NCI-H2107 (cell line): Measurements from ENCODE around the gene PCCA.
"Not testable (repeated sequence)": the region's sequence is repeated elsewhere in the genome, so short reads cannot be mapped to it uniquely, and the experiment has no call there.

Source experiments
- DNase-seq: peaks from one replicate; lab custom pipeline; 2025; lab: John Stamatoyannopoulos, UW

Gene PCCA

DNA sequence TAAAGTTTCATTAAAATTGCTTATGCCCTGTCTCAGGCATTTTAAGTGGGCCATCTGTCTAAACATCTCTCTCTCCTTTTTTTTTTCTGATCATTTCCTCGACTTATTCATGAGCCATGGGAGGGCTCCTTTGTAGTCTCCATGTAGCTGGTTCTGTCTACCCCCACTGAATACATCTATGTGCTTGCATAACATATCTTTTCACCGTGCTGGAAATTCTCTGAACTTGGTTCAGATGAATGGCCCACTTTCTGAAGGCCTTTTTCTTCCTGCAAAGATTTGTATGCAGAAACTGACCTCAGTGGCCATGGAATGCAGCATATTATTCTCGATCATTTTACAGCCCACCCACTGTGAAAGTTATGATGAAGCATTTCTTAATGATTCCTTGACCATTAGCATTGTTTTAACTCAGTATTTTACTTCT lies 274.4 kb downstream of the PCCA start:
- DNase-seq: no peak

DNA sequence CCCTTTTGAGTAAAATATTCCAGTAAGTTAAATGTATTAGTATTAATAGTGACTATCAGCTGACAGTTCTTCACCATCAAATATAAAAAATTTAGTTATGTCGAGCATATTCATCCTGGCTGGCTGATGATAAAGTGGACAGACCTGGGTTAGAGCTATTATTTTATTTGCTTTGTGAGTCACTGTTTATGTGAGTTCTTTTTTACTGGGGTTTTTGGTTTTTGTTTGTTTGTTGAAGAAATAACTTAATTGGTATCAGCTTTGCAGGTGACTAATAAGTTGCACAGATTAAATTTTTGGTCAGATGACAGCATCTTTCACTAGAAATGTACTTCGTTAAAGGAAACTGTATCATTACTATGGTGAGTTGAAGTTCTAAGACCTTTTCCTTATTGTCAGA lies 275.0 kb downstream of the PCCA start:
- DNase-seq: no peak

DNA sequence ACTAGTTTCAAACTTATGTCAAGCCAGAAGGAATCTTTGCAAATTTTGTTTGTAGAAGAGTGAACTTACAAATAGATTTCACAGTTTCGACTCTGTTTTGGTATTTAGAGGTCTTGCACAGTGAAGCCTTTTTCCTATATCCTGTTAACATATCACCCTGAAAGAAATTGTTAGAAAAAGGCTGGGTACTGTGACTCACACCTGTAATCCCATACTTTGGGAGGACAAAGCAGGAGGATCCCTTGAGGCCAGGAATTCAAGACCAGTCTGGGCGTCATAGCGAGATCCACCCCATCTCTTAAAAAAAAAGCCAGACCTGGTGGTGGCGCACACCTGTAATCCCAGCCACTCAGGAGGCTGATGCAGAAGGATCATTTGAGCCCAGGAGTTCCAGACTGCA lies 275.7 kb downstream of the PCCA start:
- no peak for DNase-seq

DNA sequence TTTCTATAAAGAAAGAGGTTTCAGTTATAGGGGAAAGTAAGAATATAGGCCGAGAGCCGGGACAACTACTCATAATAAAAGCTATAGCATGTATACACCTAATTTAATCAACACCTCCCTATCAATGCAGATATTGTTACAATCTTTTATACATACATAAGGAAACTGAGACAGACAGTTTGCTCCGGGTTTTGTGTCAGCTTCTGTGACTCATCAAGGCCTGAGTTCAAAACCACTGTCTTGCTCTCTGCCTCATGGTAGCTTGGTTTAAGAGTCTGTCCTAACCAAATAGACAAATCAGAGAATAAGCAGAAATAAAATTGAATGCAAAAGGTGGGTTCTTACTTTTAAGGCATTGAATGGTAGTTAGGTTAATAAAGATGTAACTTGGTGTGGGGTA lies 276.8 kb downstream of the PCCA start:
- DNase-seq: no peak

DNA sequence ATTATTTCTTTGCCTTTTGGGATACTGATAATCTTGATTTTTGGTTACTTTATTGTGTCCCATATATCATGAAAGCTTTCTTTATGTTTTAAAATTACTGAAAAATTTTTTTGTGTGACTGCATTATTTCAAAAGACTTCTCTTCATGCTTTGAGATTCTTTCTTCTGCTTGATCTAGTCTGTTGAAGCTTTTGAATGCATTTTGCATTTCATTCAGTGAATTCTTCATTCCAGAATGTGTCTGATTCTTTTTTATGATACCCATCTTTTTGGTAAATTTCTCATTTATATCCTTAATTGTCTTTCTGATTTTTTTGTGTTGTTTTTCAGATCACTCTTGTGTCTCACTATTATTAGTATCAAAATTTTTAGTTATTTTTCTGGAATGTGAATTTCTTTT lies 289.6 kb downstream of the PCCA start:
- DNase-seq: no peak

DNA sequence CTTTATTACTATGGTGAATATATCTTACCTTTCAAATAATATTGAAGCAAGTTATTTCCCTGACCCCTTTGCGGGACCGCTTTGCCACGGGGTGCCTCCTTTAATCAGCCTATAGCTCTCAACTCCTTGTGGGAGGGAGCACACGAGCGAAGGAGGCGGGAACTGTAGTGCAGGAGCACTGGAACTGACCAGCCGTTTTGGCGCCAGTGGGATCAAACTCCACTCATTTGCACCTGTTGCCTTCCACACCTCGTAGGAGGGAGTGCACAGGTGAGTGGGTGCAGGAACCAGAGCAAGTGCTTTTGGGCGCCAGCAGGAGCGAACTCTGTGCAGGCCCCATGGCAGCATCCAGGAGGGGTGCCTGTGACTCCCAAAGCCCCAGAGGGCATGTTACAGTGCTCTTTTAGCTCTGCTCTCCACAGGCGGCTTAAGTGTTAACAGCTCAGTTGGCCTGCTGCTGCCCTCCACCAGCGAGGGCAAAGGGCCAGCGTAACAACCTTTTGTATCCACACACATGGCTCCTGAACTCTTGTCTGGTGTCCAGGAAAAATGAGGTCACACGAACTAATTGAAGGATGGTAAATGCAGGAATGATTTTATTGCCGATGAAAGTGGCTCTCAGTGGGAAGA lies 292.8 kb downstream of the PCCA start:
- no peak for DNase-seq

DNA sequence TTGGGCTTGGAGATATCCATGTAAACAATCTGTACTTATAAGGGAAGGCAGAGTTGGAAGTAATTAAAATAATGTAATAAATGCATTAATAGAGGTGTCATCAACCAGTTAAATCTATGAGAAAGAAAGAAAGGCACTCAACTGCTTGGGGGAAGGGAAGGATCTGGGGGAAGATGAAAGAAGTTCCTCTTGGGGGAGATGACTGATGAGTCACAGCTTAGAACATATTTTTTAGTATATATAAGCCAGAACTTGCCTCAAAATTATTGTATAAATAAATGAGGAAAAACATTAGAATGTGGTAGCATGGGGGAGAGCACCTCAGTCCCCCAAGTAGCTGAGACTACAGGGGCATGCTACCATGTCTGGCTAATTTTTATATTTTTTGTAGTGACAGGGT lies 293.9 kb downstream of the PCCA start:
- no peak for DNase-seq

DNA sequence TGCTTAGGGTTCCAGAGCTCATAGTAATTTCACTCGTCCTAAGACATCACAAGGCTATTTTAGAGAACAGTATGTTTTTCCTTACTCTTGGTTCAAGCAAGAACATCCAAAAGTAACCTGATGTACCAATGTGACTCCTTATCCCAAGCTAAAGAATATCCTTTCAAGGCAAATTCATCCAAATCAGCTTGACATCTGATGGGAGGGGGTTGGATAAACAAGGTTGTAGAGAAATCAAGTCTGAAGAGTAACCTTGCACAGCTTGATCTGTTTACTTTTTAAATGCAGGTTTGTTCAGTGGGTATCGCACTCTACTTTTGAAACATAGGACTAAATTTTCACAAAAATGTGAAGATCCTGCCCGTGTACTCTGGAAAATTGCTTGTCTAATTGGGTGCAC lies 298.5 kb downstream of the PCCA start:
- DNase-seq: no peak

DNA sequence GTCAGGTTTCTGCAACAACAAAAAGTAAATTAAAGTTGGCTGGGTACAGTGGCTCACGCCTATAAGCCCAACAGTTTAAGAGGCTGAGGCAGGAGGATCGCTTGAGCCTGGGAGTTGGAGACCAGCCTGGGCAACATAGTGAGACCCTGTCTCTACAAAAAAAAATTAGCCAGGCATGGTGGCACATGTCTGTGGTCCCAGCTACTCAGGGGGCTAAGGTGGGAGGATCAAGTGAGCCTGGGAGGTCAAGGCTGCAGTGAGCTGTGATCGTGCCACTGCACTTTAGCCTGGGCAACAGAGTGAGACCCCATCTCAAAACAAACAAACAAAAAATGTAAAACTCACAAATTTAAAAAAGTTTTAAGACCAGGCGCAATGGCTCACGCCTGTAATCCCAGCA lies 299.3 kb downstream of the PCCA start:
- DNase-seq: not testable (repeated sequence)

DNA sequence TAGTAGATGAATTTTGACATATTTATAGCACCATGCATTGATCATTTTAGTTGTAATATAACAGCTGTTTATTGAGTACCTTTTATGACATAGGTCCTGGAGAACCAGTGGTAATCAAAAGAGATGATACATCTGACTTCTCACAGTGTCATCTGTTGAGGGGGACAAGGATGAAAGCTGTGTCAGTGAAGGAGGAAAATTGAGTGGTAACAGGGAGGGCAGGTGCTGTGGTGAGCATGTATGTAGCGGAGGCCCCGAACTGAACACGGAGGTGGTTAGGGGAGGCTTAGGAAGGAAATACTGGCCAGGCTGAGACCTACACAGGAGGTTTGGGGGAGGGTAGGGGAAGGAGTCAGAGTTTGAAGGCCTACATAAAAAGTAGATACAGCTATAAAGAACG lies 300.0 kb downstream of the PCCA start:
- DNase-seq: no peak

DNA sequence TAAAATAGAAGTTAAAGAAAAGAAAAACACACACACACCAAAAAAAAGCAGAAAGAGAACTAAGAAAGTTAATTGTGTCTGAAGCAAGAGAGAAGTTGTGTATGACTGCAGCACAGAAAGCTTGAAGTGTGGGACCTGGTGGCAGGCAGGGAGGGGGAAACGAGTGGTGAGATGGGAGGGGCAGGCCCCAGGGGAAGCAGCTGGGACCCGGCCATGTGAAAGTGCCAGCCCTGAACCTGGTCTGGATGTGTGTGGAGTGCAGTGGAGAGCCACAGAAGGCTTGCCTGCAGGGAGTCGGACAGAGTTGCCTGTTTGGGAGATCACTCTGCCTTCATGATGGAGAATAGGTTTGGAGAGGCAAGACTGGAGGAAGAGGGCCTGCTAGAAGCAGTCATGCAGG lies 300.7 kb downstream of the PCCA start:
- no peak for DNase-seq

DNA sequence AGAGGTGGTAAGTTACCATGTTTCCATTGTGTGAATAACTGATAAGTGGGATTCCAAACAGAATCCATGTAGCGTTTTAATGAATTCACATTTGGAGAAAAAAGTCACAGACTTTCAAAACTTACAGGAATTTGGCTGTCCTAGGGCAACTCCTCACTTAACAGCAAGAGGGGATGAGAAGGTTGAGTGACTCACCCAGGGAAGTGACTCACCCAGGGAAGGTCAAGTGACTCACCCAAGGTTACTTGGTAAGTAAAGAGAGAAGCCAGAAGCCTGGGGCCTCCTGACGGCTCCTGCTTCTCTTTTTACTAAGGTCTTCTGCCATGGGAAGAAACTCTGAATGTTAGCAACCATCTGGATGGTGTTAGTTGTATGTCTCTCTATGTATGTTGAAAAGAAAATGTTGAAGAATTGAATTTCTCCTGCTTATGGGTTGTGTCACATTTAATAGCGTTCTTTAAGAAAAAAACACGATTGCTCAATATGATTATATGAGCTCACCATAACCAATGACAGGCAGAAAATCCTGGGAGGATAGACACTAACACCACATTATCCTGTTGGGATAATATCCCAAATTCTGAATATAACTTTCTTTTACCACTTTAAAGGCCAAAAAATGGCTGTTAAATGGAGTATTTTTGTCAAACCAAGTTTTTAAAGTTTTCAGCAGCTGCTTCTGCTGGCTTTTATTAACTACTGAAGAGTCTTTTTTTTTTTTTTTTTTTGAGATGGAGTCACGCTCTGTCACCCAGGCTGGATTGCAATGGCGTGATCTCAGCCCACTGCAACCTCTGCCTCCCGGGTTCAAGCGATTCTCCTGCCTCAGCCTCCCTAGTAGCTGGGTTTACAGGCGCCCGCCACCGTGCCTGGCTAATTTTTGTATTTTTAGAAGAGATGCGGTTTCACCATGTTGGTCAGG lies 304.1 kb downstream of the PCCA start:
- DNase-seq: no peak

DNA sequence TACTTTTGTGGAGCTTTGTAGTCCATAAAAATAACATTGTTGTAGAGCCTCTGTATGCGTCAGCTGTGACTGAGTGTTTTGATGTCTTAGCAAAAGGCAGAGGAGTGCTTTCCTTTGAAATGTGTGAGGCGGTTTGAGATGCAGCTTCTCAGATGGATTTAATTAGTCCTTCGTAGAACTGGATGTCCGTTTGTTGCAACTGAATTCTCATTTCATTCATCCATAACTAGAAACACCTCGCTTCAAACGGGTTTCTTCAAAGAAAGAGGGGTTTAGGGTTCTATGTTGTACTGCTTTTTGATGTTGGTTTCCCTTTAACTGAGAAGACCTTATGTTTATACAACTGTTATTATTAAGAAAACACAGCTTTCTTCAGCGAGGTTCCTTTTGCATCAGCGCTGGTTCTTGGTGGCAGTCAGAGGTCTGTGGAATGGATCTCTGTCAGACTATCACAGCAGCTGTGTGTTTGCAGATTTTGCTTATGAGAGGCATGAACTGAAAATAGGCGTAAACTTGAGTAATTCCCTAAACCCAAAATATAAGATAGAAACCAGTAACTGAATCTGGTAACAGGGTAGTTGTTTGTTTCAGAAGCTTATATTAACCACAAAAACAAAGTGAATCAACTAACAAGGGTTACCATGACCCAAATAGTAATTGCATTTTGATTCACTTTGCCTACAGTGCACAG lies 305.3 kb downstream of the PCCA start:
- no peak for DNase-seq

DNA sequence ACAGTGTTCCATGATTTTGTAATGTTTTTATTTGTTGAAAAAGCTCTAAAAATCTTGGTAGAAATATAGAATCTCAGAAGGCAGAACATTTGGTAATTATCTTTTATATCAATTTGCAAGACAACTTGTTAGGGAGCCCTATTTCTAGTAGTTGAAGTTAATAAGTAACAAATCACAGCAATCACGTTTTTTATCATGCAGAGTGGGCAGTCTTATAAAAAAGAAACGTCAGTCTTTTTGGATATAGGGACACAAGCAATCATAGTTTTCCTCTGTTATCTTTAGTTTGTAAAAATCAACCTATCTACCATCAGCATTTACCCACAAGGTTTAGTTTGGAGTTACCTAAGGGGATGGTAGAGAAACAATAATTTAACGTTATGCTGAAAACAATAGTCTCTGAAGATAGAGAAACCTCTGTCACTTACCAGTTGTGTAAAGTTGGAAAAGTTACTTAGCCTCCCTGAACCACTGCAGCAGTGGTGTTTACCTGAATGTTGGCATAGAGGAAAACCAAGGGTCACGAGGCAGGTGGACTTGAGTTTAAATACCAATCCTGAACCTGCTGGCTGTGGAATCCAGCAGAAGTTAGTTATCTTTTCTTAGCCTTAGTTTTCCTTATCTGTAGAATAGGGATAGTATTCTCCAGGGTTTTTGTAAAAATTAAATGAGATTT lies 306.9 kb downstream of the PCCA start:
- no peak for DNase-seq

DNA sequence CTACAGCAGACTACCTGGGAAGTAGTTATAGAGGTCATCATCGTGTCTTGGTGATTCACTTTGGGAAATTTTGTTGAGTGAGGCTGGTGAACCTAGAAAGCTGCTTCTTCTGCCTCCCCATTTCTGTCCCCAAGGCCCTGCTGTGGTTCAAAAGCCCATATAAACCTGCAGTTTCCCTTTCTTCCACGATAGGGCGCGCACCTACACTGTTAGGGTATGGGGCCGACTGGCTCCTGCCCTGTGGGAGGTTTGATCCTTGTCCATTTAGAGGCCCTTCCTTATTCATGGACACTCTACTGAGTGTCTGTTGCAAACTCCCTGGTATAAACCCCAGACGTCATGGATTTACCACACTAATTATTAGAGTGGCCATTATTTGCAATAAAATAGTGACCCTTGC lies 307.9 kb downstream of the PCCA start:
- DNase-seq: no peak

DNA sequence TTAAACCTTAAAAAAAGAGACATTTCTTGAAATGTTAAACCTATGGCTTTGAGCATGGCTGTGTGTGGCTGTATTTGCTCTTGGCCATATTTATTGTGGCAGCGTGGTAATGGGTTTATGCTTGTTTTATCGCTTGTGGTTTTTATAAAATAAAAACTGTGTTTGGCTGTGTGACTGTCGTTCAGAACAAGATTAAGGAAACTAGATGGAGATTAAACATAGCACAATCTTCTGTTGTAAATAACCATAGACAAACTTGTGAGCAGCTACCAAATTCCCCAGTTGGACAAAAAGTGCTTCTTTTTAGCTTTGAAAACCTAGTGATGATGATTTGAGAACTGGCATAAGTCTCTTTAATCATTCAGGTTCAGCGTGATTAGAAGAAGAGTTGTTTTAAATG lies 308.7 kb downstream of the PCCA start:
- no peak for DNase-seq

DNA sequence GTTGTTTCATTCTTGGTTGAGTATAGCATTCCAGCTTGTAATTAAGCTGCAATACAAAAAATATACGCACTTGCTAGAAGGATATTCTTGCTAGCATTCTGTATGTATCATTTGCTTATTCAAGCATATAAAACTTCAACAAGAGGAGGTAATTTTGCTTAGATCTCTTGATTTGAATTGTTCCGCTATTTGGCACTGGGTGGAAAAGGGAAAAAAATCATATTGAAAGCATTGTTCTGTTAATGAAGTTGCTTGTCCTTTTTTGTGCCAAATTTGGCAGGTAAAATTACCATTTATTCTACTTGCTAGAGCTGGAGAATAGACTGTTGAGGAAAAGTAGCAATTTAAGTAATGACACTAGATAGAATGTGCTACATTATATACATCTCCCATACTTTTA lies 309.5 kb downstream of the PCCA start:
- no peak for DNase-seq

DNA sequence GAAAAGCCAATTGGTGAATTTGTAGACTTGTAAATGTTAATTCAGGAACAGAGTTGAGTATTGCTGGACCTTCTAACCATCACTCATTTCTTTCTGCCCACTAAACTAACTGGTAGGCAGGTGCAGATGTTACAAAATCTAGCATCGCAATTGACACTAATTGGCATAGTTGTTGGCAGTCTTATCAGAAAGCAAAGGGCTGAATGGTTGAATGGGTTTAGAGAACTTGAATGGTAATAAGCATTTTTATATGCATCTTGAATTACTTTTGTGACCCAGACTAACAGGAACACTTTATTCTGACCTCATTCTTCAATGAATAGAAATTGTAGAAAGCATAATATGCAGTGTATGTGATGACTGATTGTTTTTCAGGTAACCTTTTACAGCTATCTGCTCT lies 310.6 kb downstream of the PCCA start:
- peak; percentile 69 for DNase-seq

DNA sequence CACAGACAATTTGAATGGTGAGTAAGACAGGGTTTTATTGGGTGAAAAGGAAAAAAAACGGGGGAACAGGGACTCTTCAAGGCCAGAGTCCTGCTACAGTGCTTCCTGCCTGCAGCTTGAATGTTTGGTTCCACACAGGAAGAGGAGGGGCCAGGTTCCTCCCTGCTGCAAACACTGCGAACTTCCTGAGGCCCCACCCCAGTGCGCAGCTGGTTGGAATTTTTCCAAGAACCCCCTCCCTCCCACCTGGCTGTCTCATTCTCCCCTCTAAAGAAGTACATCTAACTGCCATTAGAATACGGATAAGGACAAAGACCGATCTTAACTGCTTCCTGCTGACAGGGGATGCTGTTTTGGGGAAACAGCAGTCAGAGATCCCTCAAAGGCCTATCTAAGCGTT lies 314.8 kb downstream of the PCCA start:
- DNase-seq: no peak

DNA sequence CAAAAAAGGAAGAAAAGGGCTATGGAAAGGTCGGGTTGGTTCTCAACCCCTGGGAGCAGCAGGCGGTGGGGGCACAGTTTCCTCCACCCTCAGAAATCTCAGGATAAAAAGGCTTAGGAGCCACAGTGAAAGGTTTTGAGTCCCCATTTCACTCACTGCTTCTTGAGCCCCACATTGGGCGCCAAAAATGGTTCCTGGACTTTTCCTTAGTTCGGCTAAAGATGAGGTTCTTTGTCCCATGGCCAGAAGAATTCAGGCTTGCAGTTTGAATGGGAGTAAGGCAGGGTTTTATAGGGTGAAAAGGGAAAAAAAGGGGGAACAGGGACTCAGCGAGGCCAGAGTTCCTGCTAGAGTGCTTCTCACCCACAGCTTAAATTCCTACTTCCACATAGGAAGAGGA lies 320.2 kb downstream of the PCCA start:
- no peak for DNase-seq

DNA sequence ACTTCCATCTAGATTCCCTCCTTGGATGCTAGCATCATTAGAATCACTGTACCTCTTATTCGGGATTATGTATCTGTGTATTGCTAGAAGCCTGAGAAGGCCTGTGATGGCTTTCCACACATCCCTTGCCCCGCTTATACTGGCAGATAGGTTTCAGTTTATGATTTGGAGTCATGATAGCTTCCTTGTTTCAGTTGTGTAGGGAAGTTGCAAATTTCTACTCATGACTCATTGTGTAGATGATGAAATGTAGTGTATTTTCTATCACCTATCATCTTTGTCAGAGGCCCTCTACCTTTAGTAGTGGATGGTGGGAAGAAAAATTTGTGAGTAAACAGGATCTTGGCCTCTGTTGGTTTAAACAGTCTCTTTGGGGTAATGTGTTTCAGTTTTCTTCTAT lies 334.5 kb downstream of the PCCA start:
- no peak for DNase-seq

DNA sequence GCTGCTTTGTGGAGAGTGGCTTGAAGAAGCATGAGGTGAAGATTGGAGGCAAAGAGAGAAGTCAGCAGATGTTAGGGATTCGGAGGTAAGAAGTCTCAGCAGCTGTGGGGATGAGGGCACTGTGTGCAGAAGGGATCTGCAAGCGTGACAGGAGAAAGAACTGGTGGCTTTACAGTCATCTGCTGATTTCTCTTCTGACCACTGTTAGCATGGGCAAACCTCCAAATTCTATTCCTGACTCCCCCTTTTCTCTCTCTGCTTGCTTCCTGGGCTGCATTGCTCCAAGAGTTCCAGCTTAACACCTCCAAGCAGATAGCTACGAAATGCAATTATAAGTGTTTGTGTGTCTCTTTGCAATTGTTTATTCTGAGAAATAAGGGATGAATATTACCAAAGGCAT lies 340.1 kb downstream of the PCCA start:
- no peak for DNase-seq

DNA sequence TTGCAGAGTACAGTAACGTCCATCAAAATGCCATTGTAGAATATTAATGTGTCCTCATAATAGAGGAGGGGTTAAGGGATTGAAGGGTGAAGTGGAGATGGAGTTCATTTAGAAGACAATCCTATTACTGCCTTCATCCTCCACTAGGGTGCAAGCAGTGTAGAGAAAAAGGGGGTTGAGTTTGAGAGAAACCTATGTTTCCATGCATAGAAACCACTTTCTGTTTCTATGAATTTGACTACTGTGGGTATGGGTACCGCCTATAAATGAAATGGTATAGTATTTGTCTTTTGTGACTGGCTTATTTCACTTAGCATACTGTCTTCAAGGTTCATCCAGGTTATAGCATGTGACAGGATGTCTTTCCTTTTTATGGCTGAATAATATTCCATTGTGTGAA lies 343.7 kb downstream of the PCCA start:
- no peak for DNase-seq
